IPS DF 4.7 (cell line): ENCODE measurements around the gene FCN2.

Experiments
- DNase-seq: peaks from one replicate; pipeline ENCODE4 v3.0.0-alpha.2; 2013; ENCODE audit warnings: low spot score; ENCODE audit errors: extremely low read depth

The FCN2 gene

GRCh38 chr9:134887686-134888602, 7.3 kb downstream of the FCN2 start:
- DNase-seq = no peak

- no peak for DNase-seq
Observed at GRCh38 chr9:134888603-134889190, 8.1 kb downstream of the FCN2 start.

- DNase-seq = no peak
Observed at GRCh38 chr9:134889386-134890154, 9.0 kb downstream of the FCN2 start.

- no peak for DNase-seq
Observed at GRCh38 chr9:134890155-134890495, 9.5 kb downstream of the FCN2 start.

- no peak for DNase-seq
Observed at GRCh38 chr9:134891053-134891452, 10.4 kb downstream of the FCN2 start.

GRCh38 chr9:134891713-134892112, 11.1 kb downstream of the FCN2 start:
- DNase-seq = no peak

GRCh38 chr9:134892221-134892620, 11.6 kb downstream of the FCN2 start:
- no peak for DNase-seq

GRCh38 chr9:134892820-134893420, 12.3 kb downstream of the FCN2 start:
- no peak for DNase-seq

GRCh38 chr9:134894136-134894860, 13.7 kb downstream of the FCN2 start:
- no peak for DNase-seq

GRCh38 chr9:134895097-134895496, 14.5 kb downstream of the FCN2 start:
- no peak for DNase-seq

GRCh38 chr9:134895567-134895907, 14.9 kb downstream of the FCN2 start:
- no peak for DNase-seq

- no peak for DNase-seq
Observed at GRCh38 chr9:134895908-134896833, 15.6 kb downstream of the FCN2 start.

- DNase-seq = no peak
Observed at GRCh38 chr9:134896834-134897583, 16.4 kb downstream of the FCN2 start.

GRCh38 chr9:134897584-134898170, 17.1 kb downstream of the FCN2 start:
- no peak for DNase-seq

GRCh38 chr9:134898319-134898718, 17.7 kb downstream of the FCN2 start:
- no peak for DNase-seq

- DNase-seq = no peak
Observed at GRCh38 chr9:134899168-134899567, 18.6 kb downstream of the FCN2 start.

GRCh38 chr9:134899818-134900217, 19.2 kb downstream of the FCN2 start:
- DNase-seq = no peak

GRCh38 chr9:134902936-134903335, 22.3 kb downstream of the FCN2 start:
- DNase-seq = no peak
